Peyer's patch (tissue), 4 donors: Measurements from ENCODE around the gene EMC7.

ENCODE experiments used
- CTCF ChIP-seq, 6 experiments: fragments of 450-650 bp in 4 of 6; fragments of 200-600 bp in 2 of 6; sonication (generic) in 1 of 6; IDR thresholded peaks; one replicate each; pipeline ENCODE4 v1.5.1; 2017 to 2019; ENCODE audit warnings: antibody characterized with exemption in 6 of 6, mild to moderate bottlenecking in 3 of 6, moderate library complexity in 1 of 6
- POLR2A ChIP-seq, 2 donors: fragments of 450-650 bp; IDR thresholded peaks; one replicate each; pipeline ENCODE4 v1.5.1; 2017; ENCODE audit warnings: antibody characterized with exemption in 2 of 2, mild to moderate bottlenecking in 2 of 2, moderate library complexity in 2 of 2

- TF ChIP-seq CTCF (IDR thresholded peaks at IDR 0.05) (no peak), POLR2A (IDR thresholded peaks at IDR 0.05) (no peak)
These were observed 24.9 kb downstream of the EMC7 start for GRCh38 chr15:34076785-34077184.
